Upper lobe of right lung (tissue), 1 donor: Measurements from ENCODE around the gene ANKS1B. TPM values are rescaled to one million over a fixed set of nuclear protein-coding genes. Genes with fewer than 3 reads are reported as not detected.
A peak's percentile ranks its signal among the peaks of the same experiment; 100 is the strongest.

Source experiments
- ATAC-seq: fragments of 200-7000 bp; cut with Tn5 transposase; one replicate; pipeline ENCODE4 v1.9.1; 2020; ENCODE audit warnings: mild to moderate bottlenecking, moderate library complexity
- DNase-seq: peaks from one replicate; pipeline ENCODE4 v3.0.0-alpha.2; 2020
- H3K27ac ChIP-seq: fragments of 200-600 bp; one replicate; pipeline ENCODE4 v1.8.0; 2022
- H3K27me3 ChIP-seq: fragments of 200-600 bp; one replicate; pipeline ENCODE4 v1.8.0; 2022; ENCODE audit warnings: mild to moderate bottlenecking
- H3K36me3 ChIP-seq: fragments of 200-600 bp; one replicate; pipeline ENCODE4 v1.8.0; 2022
- H3K4me1 ChIP-seq: fragments of 200-600 bp; one replicate; pipeline ENCODE4 v1.8.0; 2022
- H3K4me3 ChIP-seq: fragments of 200-600 bp; one replicate; pipeline ENCODE4 v1.8.0; 2022; ENCODE audit warnings: mild to moderate bottlenecking
- H3K9me3 ChIP-seq: fragments of 200-600 bp; one replicate; pipeline ENCODE4 v1.8.0; 2022
- CTCF ChIP-seq: fragments of 200-600 bp; IDR thresholded peaks from one replicate; pipeline ENCODE4 v1.8.0; 2022; ENCODE audit warnings: antibody characterized with exemption
- intact Hi-C: fragments of 100-400 bp; cut with DNase I; formaldehyde crosslinking; loops from one replicate; pipeline ENCODE4 v1.11.0; 2022
- total RNA-seq: library from RNA; stranded (reverse); fragmentation: NEBNext Ultra II Directional; extraction: Animal tissue kit (Norgen Biotek cat#: 25700); gene quantifications from one replicate; pipeline ENCODE4 v1.2.1, GENCODE V29; 2021
- donor health status: DM: no; HTN: yes; CAD: no; lungs with severe emphysema.

The ANKS1B gene
- total RNA-seq, 1 donor from 2014 or later: 5.3 TPM

GRCh38 chr12:99833397-99833796 lies 151.3 kb downstream of the ANKS1B start:
- intact Hi-C loops: no loop called here

GRCh38 chr12:99824900-99825542 lies 159.7 kb downstream of the ANKS1B start:
- intact Hi-C loops: no loop called here
- ATAC-seq (no peak), DNase-seq (no peak)
- no peak for TF ChIP-seq CTCF
- no peak overlapping the region for H3K4me3 ChIP-seq
- H3K36me3 ChIP-seq: no peaks in the 10 kb centered on the region
- H3K27ac ChIP-seq: no peak overlapping the region
- H3K27me3 ChIP-seq: no peaks in the 10 kb centered on the region
- H3K4me1 ChIP-seq: no peaks in the 10 kb centered on the region
- no peaks in the 10 kb centered on the region for H3K9me3 ChIP-seq

More at GRCh38 chr12:99833397-99833796, 151.3 kb downstream of the ANKS1B start:
- no peak overlapping the region for H3K4me3 ChIP-seq
- H3K9me3 ChIP-seq: no peaks in the 10 kb centered on the region
- no peaks in the 10 kb centered on the region for H3K36me3 ChIP-seq
- no peak overlapping the region for H3K27ac ChIP-seq
- H3K4me1 ChIP-seq: no peaks in the 10 kb centered on the region
- TF ChIP-seq CTCF: no peak
- ATAC-seq (no peak), DNase-seq (no peak)
- H3K27me3 ChIP-seq: no peaks in the 10 kb centered on the region

GRCh38 chr12:99822273-99822672 lies 162.5 kb downstream of the ANKS1B start:
- Histone ChIP-seq H3K9me3 (no peaks in the 10 kb centered on the region), H3K4me3 (no peak overlapping the region), H3K4me1 (no peaks in the 10 kb centered on the region), H3K27ac (no peak overlapping the region), H3K36me3 (no peaks in the 10 kb centered on the region), H3K27me3 (no peaks in the 10 kb centered on the region)
- no peak for TF ChIP-seq CTCF
- DNase-seq: no peak
- no peak for ATAC-seq
- intact Hi-C loops: no loop called here

GRCh38 chr12:99810718-99811593 lies 173.8 kb downstream of the ANKS1B start:
- ATAC-seq: no peak
- peak; percentile 36 for TF ChIP-seq CTCF
- no peak for DNase-seq
- intact Hi-C loops: no loop called here
- Histone ChIP-seq H3K4me1 (no peaks in the 10 kb centered on the region), H3K36me3 (no peaks in the 10 kb centered on the region), H3K27me3 (no peaks in the 10 kb centered on the region), H3K9me3 (no peaks in the 10 kb centered on the region), H3K4me3 (no peak overlapping the region), H3K27ac (no peak overlapping the region)

GRCh38 chr12:99809909-99810308 lies 174.8 kb downstream of the ANKS1B start:
- Histone ChIP-seq H3K4me1 (no peaks in the 10 kb centered on the region), H3K4me3 (no peak overlapping the region), H3K36me3 (no peaks in the 10 kb centered on the region), H3K27me3 (no peaks in the 10 kb centered on the region), H3K9me3 (no peaks in the 10 kb centered on the region), H3K27ac (no peak overlapping the region)
- TF ChIP-seq CTCF: no peak
- DNase-seq (no peak), ATAC-seq (no peak)
- intact Hi-C loops: no loop called here
